SKM-1 treated with dmso at 0.1 percent for 144 hours (cell line): ENCODE results near the gene OBSCN.

ENCODE experiments used
- DNase-seq: peaks from one replicate; lab custom pipeline; 2025; ENCODE audit not compliant: unreplicated experiment; lab: John Stamatoyannopoulos, UW

OBSCN gene

GRCh38 chr1:228336308-228337030 lies 128.6 kb downstream of the OBSCN start:
- DNase-seq, result no peak

DNA sequence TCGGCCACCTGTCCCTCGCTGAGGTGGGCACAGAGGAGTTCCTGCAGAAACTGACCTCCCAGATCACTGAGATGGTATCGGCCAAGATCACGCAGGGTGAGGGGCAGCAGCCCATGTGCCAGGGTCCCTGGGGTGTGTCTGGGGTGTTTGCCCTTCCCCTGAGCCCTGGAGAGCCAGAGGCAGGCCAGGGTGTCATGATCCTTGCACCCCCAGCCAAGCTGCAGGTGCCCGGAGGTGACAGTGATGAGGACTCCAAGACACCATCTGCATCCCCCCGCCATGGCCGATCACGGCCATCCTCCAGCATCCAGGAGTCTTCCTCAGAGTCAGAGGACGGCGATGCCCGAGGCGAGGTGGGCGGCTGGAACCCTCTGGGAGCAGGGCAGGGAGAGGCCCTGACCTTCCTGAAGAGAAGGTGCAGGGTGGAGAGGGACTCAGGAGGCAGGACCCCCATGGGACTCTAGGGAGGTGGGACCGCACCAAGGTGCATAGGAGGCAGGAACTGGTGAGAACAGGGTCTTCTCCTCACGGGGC lies 129.3 kb downstream of the OBSCN start:
- DNase-seq, result no peak

GRCh38 chr1:228337711-228338520 lies 130.1 kb downstream of the OBSCN start:
- DNase-seq, result no peak

DNA sequence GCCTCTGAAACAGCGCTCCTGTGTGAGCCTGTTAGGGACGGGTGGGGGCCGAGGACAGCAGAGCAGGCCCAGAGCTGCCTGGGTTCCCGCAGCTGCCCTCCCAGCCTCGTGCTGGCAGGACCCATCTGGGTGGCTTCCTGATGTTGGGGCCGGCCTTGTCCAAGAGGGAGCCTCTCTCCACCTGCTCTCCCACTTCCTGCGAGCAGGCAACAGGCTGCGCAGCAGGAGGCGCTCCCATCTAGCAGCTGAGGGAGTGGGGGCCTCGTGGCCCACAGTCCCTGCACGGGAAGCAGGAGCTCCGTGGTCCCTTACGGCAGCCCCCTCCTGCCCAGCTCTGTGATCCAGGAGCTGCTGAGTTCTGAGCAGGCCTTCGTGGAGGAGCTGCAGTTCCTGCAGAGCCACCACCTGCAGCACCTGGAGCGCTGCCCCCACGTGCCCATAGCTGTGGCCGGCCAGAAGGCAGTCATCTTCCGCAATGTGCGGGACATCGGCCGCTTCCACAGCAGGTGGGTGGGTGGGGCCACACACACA lies 130.7 kb downstream of the OBSCN start:
- no peak for DNase-seq

DNA sequence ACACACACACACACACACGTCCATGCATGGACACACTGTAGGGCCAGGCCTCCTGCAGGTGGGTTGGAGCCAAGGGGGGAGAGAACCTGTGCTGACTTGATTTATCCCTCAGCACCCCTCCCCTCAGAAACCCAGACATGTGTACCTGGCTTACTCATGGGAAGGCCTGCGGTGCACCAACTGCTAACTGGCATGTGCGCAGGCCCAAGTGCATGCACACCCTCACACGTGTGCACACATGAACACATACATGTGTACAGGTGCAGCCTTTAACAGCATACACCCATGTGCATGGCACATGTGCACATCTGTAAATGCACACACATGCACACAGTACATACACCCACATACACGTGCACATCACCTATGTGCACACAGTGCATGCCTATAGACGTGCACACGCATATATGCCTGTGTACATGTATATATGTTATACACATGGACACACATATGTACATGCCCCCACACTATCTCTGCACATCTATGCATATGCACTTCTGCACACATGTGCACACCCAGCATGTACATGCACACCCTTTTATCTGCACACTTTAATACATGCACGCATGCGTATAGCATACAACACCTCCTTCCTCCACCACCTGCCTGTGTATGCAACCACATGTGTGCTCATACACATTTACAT lies 131.3 kb downstream of the OBSCN start:
- no peak for DNase-seq

GRCh38 chr1:228339766-228340685 lies 132.2 kb downstream of the OBSCN start:
- DNase-seq, result no peak

- no peak for DNase-seq
Measured at GRCh38 chr1:228340686-228341449, 133.0 kb downstream of the OBSCN start.

- no peak for DNase-seq
Measured at GRCh38 chr1:228341450-228341813, 133.6 kb downstream of the OBSCN start.

- no peak for DNase-seq
Measured at GRCh38 chr1:228341814-228342626, 134.2 kb downstream of the OBSCN start.

DNA sequence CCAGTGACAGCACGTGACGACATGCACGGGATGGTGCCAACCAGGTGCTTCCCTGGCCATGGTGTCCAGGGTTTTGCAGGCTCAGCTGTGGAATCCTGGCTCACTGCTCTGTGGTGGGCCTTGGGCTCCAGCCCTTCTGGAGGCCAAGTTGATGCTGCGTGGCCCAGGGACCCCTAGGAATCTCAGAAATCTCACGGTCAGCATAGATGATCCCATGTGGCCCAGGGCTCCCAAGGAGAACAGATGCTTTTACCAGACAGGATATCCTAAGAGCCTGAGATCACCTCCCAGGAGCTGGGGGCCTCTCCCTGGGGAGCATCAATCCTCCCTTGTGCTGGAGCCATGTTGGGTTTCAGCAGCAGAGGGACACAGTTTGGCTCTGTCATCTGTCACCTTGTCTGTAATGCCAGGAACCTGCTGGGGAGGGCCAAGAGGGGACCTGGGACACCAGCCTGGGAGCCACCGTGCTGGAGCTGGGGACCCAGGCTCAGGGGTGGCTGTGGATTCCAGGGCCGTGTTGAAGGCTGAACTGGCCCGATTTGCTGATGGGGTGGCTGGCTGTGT lies 134.9 kb downstream of the OBSCN start:
- no peak for DNase-seq

GRCh38 chr1:228343191-228343661 lies 135.4 kb downstream of the OBSCN start:
- DNase-seq, result no peak

DNA sequence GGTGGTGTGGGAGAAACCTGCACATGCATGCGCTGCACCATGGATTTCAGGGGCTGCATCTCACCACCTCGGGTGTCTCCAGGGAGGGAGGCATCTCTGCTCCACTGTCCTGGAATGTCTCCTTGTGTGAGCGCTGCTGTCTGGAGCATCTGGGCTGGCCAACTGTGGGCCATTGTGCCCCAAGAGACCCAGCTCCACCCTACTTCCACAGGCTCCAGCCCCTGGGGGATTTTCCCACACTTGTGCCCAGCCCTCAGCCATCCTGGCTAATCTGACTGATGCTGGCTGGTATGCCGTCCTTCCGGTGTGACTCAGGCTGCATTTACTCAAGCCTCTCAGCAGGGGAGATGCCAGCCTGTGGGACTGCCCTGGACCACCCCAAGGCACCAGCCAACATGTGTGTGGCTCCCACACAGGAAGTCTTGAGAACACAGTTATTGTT lies 136.8 kb downstream of the OBSCN start:
- no peak for DNase-seq

DNA sequence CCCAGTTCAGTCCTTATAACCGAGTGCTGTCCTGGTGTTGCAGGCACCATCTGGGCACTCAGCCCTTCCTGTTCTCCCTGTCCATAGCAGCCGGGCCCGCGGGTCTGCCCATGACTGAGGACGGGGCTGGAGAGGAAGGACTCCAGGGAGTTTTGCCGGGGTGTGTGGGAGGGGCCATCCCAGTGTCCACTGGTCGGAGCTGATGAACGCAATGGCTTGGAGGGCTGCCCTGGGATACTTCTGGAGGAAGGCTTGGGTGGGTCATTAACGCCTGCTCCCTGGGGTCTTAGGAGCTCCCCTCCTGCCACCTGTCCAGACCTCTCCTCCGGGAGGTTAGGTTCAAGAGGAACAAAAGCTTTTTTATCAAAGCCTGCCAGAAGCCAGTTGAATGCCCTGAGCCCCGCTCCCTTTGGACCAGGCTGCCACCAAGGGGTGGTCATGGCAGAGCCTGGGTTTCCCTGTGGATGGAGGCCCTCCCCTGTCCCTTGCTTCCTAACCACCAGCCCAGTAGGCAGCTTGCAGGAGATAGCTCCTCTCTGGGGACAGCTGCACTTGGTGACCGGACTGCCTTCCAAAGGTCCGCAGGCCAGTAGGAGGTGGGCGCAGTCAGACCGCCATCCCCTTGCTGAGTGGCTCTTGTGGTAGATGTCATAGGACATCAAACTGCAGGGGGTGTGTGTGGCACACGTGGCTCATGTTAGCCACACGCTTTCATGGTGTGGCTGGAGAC lies 137.5 kb downstream of the OBSCN start:
- no peak for DNase-seq

- no peak for DNase-seq
Measured at GRCh38 chr1:228346731-228347130, 138.9 kb downstream of the OBSCN start.

- DNase-seq, result no peak
Measured at GRCh38 chr1:228347181-228347580, 139.3 kb downstream of the OBSCN start.

- no peak for DNase-seq
Measured at GRCh38 chr1:228348708-228349467, 141.0 kb downstream of the OBSCN start.

GRCh38 chr1:228349701-228350171 lies 141.9 kb downstream of the OBSCN start:
- no peak for DNase-seq
